ENCODE results near the gene LRFN2.

DNA sequence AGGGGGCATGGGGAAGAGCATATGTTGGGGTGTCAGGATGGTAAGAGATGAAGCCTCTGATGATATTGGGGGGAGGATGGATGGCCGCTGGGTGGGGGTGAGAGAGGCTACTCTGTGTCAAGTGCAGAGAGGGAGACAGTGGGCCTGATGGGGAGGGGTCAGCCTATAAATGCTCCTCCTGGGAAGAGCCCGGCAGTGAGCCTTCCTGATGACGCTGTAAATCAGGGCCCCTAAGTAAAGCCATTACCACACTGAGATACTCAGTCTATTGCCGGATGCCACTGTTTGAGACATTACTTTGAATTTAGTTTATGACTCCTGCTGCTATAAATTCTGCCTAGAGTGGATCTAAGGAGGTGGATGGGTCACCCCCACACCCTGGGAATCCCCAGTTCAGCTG is 28.1 kb downstream of the LRFN2 start:
- TF ChIP-seq POLR2A (IDR thresholded peaks at IDR 0.05) = no peak
- no peak for TF ChIP-seq EP300 (IDR thresholded peaks at IDR 0.05)
